GM21423 (cell line): ENCODE results near the gene HDAC9.
A peak's percentile ranks its signal among the peaks of the same experiment; 100 is the strongest.

Experiments
- ATAC-seq: cut with Tn5 transposase; IDR thresholded peaks from one replicate; pipeline ENCODE4 v1.9.1; 2021; ENCODE audit warnings: mild to moderate bottlenecking, moderate library complexity; ENCODE audit not compliant: unreplicated experiment

The HDAC9 gene

DNA sequence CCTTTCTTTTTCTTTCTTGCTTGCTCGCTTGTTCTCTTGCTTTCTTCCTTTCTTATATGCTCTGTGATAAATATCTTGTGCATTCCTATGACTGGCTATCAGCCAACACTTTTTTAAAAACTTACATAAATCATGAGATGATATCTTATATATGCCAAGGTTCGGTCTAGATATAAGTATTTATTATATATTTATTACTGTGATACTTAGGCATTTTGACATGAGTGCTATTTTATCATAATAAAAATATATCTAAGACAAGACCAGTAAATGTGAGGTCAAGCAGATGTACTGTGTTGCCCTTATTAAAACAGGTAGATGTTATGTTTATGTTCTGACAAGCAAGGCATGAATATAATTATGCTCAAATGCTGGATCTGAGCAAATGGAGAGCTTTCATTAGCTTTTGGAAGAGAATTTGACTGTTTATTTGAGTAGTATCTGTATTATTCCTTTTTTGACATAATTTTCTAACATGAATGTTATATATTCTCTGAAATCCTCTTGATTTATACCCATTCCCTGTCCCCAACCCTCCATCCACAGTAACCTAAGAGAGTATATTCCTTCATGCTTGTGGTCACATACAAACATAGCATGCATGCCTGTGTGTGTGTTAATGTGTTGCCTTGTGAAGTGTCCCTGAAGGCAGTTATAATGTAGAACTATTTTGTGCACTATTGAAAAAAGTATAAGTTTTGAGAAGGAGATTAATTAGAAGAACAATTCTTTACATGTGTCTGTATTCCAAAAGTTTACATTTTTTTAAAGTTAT is 158.0 kb downstream of the HDAC9 start:
- ATAC-seq, result no peak

DNA sequence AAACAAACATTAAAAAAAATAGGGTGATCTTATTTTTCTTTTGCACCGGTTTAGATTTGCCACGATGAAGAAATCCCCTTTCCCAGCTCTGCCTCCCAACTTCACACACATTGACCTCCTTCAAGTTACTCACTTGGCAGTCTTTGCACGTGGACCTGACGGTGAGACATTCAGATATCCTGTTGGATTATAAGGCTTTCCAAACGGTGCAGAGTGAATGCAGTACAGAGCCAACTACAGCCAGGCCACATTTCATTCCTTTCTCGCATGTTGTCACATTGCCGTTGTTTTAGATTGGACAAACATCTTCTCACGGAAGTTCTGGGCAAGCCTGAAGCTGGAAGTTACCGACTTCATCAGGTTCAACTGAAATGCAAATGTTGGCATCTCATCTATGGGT is 159.2 kb downstream of the HDAC9 start:
- ATAC-seq, result no peak

DNA sequence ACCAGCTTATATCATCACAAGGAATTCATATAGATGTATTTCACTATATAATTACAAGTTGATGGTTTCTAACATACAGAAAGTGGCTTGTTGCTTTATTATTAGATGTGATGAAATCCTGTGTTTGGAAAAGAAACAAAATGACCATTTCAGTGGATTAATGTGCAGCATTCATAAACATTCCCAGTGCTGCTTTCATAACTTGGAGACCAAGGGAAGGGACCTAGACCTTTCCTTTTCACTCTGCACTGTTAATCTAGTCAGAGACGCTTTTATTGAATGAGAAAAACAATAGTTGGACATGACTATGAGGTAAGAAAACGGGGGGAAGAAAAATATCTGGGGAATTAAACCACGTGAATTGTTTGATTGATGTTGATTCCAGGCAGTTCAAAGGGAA is 160.0 kb downstream of the HDAC9 start:
- ATAC-seq, result no peak

DNA sequence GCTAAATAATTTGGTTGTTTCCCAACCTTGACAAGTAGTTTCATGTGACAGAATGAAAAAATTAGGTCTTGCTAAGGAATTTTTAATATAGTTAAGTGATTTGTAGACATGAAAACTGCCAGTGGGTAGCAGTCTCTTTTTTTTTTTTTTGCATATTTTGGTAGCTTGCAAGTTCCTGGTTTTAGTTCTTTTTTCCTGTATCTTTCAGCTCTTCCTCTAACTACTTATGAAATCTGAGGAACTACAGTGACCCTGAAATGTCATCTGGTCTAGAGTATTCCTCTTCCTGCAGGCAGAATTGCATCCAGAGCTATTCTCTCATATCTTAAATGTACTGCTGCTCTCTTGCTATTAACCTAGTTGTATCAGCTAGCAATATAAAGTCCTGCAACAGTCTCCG is 160.4 kb downstream of the HDAC9 start:
- ATAC-seq, result no peak

DNA sequence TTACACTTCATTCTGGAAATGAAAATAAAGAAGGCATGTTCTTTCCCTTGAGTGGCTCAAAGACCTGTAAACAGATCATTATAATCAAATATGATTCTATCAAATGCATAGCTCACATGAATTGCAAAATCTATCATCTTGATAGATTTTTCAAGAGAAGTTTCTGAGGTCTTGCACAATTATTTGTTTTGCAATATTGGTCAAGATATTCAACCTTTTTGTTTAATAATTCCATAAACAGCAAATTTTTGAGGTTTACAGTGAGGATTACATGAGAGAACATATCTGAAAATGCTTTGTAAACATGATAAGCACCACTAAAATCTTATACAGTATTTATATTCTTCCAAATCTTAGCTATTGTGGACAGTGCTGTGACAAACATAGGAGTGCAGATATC is 160.8 kb downstream of the HDAC9 start:
- no peak for ATAC-seq

DNA sequence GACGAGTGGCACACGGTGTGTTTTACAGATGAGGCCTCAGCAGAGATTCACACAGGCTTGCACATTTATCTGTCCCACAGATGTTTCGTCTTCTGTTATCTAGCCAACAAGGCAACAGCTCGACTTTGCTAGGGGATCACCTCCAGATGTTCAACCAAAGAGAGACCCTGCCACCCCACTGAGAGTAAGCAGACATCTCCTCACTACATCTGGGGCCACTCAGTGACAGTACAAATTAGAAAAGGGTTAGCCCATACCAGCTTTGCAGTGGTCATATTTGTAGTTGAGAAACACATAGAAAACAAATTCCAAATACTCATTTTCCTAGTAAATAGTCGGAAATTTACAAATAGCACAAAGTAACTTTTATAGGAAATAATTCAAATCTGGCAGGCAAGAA is 164.2 kb downstream of the HDAC9 start:
- ATAC-seq, result no peak

DNA sequence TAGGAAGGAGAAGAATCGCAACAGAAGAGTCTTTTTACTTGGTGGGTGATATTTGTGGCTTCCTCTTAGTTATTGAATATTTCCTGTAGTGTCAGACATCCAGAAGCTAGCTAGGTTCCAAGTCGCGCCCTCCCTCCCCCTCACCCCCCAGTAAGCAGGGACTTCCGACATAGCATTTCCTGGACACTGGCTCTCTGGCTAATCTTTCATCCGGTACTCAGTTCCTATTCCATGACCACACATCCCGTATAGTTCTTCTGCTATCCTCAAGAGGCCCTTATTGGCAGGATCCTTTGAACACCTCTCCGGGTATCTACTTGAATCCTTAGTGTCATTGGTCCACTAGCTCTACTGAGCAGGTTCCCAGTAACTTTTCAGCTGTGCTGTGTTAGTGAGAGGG is 167.8 kb downstream of the HDAC9 start:
- no peak for ATAC-seq

DNA sequence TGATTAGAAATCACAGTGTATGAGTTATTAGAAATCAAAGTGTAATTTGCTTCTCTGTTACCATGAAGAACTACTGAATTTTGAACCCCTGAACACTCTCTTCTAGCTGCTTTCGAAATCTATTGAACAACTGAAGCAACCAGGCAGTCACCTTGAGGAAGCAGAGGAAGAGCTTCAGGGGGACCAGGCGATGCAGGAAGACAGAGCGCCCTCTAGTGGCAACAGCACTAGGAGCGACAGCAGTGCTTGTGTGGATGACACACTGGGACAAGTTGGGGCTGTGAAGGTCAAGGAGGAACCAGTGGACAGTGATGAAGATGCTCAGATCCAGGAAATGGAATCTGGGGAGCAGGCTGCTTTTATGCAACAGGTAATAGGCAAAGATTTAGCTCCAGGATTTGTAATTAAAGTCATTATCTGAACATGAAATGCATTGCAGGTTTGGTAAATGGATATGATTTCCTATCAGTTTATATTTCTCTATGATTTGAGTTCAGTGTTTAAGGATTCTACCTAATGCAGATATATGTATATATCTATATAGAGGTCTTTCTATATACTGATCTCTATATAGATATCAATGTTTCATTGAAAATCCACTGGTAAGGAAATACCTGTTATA is 170.7 kb downstream of the HDAC9 start:
- peak; percentile 97 for ATAC-seq

DNA sequence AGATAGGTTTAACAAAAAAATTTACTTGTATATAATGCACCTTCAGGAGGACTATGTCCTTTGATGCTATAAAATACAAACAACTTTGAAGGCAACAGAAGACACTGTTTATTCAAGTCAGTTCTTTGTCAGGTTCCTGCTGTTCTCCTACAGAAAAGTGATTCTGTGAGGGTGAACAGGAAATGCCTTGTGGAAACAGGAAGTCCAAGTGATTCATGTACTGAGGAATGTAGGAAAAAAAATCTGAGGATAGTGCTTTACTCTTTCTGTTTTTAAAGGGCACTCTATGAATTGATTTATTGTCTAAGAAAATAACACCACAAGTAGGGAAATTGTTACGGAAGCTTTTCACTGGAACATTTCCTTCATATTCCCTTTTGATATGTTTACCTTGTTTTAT is 171.9 kb downstream of the HDAC9 start:
- ATAC-seq, result no peak

DNA sequence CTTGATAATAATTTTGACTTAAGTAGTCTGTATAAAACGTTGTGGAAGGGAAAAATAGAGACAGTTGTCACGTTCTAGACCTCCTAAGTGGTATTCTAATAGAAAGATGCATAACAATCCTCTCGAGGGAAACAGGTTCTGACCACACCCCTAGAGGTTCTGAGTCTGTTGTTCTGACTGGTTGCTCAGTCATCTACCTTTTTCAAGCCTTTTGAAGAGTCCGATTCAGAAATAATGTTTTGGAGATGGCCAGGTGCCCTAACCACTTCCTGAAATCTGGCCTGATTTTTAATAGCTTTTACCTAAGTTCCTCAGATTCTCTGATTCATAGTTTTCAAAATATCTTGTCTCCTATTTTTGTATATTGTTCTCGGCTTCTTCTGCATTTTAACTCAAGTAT is 175.6 kb downstream of the HDAC9 start:
- no peak for ATAC-seq

DNA sequence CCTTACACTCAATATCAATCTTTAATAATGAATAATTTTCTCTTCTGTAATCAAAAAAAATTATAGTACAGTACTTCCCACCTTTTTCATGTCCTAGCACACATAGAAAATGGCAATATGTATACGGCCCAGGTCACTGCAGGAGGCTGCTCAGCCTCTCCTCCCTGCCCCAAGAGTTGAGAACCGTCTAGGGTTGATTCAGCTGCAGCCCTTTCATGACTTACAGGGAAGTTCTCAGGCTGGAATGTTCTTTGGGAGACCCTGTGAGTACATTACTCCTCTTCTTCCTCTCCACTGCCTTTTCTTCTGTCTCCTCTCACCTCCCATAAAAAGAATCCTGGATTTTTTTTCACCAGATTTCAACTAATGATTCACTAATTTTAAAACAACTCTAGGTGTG is 180.0 kb downstream of the HDAC9 start:
- ATAC-seq, result no peak

DNA sequence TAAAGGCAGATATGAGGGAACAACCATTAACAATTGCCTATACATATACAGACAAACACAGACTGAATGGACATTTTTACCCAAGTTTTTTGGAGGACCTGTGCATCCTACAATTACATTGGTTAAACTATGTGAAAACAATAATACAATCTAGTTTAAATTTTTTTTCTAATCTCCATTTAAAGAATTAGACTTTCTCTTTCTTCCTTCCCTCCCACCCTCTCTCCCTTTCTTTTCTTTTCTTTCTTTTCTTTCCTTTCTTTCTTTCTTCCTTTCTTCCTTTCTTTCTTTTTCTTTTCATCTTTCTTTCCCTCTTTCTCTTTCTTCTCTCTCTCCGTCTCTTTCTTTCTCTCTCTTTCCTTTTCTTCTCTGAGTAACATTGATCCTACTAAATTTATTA is 183.7 kb downstream of the HDAC9 start:
- no peak for ATAC-seq

DNA sequence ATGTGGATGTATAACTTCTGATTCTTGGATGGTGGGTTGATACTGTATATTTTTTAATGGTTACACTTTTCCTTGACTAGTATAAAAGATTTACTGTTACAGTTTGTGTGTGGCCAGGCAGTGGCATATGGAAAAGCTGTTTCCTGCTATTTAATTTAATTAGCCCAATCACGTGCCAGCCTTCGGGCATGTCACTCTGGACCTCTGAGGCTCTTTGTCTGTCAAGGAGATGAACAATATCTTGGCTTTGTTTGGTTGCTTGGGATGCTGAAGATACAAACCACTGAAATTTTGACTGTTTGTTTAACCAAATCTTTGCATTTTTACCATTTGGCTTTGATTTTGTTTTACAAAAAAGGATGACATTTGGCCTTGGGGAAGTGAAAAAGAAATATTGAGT is 185.0 kb downstream of the HDAC9 start:
- no peak for ATAC-seq

DNA sequence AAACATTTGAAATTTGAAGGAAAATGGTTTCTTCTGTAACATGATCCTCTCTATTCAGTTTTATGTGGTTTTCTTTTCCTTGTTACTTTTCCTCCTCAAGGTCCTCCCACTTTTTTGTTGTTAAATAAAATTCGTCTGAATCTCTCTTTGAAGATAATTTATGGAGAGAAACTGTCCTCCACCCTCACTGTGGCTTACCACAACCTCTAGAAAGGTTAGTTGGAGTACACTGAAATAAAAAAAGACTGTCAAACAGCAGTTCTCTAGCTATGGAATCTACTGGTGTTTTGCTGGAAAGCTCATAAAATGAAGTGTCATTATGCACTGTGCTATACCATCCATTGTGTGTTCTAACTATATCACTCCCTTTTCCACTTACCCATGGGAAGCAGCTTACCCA is 189.4 kb downstream of the HDAC9 start:
- no peak for ATAC-seq

DNA sequence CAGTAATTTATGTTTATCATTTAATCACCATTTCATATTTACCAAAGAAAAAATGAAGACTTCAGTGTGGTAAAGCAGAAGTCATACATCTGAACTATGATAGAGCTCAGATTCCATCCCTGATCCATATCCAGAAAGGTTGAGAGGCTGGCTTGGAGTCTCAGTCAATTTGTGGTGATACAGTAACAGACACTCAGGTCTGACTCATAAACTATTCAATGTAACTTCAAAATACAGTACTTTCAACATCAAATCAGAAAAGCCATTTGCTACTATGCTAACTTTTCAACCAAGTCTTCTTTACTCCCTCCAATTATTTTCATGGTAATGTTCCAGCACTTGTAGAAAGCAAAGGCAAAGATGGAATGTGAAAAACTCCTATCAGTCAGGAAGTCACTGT is 190.4 kb downstream of the HDAC9 start:
- ATAC-seq, result no peak

DNA sequence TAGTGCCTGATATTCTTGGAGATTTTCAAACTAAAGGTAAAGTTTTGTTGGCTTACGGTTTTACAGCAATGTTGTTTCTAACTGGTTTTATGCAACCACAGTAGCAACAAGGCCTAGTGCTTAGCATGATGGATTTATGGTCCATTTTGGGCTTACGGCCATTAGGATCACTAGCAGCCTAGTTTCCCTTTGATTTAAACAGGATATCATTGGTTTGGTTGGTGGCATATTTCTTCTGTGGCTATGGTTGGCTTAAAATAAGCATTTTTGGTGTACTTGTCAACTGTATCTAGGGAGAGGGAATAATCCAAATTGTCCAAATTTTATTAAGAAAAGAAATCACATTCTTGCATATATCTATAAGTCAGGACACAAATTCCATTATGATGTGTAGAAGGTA is 194.0 kb downstream of the HDAC9 start:
- ATAC-seq, result no peak

DNA sequence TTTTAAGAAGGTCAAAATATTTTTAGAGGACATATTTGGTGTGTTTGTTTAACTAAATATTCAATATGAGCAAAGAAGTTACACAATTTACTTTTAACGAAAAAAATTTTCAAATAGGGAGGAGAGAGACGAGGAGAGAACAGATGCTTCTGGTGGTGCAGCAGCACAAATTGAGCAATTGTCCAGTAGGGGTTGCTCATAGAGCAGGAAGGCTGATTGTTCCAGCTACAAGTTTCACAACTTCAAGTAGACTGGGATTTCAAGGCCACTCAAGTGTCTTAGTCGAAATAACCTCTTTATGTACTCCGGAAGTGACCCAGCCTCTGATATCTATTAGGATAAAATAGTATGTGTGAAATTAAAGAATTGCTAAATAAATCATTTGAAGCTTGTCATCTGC is 197.9 kb downstream of the HDAC9 start:
- ATAC-seq, result no peak

DNA sequence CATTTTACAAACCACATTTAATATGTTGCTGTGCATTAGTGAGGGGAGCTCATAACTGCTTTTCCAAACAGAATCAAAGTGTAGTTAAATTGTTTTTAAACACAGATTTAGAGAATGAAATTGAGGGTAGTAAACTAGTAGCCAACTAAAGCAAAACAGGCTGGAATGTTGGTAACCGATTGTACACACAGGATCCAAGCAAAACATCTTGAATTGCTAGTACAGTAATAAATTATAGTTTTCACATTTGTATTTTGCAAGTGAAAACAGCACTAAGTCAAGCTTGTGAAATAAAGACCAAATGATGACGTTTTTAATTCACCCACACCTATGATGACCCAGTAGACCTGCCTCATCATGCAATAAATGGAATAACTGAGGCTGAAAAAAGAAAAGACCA is 198.3 kb downstream of the HDAC9 start:
- ATAC-seq, result no peak

DNA sequence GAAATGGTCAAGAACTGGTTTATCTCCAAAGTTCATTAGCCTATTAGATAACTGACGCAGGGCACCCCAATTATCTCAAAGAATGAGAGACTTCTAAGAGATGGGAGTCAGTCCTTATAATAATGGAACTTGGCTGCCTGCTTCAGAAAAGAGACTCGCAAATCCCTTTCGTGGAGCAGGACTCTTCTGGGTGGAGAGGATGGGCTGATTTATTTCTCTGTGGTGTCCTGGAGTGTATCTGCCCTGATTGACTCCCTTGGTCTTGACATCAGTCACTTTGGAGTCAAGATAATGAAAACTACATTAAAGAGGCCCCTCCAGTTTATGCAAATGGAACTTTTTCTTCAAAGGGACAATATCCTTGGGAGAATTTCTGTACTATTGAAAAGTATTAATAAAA is 198.9 kb downstream of the HDAC9 start:
- ATAC-seq, result no peak

DNA sequence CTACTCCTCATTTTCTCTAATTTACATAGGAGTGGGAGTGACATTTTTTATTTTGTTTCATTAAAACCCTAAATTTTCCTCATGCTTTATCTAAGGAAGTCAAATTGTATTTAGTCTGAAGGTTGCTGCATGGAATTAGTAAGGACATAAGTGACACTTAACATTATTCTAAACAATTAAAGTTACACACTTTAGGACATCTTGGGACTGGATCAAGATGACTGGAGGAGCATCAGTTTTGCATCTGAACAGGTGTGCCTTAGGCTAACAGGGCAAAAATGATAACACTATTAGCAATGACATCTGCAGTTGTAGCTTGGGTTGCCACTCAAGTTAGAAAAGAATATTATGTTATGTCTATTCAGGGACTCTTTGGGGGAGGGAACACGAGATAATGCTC is 199.4 kb downstream of the HDAC9 start:
- no peak for ATAC-seq

DNA sequence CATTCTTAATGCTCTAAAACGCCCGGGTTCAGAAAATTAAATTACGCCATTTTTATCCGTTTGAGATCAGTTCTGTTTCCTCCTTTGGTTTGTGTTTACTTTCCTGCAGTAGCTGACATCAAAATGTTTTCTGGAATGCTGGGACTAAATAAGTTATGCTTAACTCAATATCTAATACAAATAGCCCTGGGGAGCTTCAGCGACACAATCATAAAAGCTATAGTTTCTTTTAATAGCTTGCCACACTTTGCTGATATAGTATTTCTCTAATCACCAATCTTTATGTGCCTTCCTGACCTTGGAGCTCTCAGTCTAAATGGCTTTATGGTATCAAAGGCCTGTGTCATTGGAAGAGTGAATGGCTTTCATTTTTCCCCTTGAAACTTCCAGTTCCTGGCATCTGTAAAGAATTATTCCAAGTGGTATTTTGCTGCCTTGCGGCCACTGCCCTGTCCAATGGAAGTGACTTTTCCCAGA is 202.7 kb downstream of the HDAC9 start:
- ATAC-seq, result no peak

DNA sequence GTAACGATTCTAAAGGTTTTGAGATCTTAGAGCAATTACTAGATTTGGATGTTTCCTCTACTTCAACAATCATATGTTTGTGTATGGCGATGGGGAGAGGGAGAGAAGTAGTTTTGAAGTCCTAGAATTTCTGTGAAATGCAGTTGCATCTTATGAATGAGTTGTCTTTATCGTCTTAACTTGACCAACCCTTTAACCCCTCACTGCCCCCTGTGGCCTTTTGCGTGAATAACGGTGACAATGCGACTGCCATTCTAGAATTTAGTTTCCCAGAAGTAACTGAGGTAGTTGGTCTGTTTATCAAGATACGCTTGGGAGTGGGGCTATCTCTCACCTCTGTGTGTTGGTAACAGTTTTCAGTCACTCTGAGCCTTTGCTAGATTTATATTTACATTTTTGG is 204.6 kb downstream of the HDAC9 start:
- no peak for ATAC-seq
